Liver (tissue), 9 donors: ENCODE results near the gene GSK3A. TPM values are rescaled to one million over a fixed set of nuclear protein-coding genes. Genes with fewer than 3 reads are reported as not detected.

Source experiments
- DNase-seq: peaks from one replicate; pipeline ENCODE4 v3.0.0-alpha.2; 2017; ENCODE audit warnings: low spot score
- H3K27ac ChIP-seq, 2 donors: one replicate each; pipeline ENCODE4 v1.7.0; 2013; ENCODE audit warnings: inconsistent platforms in 2 of 2, low read length in 2 of 2, control low read depth in 1 of 2, low read depth in 1 of 2, mild to moderate bottlenecking in 1 of 2
- H3K27me3 ChIP-seq, 4 donors: one replicate each; pipeline versions ENCODE4 v1.6.1 to v1.7.0; 2013; ENCODE audit warnings: low read length in 3 of 4, inconsistent platforms in 1 of 4, mild to moderate bottlenecking in 1 of 4, moderate library complexity in 1 of 4; ENCODE audit not compliant: control insufficient read depth in 4 of 4, insufficient read depth in 4 of 4
- H3K36me3 ChIP-seq, 4 donors: one replicate each; pipeline versions ENCODE4 v1.6.1 to v1.7.0; 2013; ENCODE audit warnings: low read length in 3 of 4, mild to moderate bottlenecking in 3 of 4, low read depth in 1 of 4, moderate library complexity in 1 of 4; ENCODE audit not compliant: control insufficient read depth in 4 of 4, insufficient read depth in 3 of 4
- H3K4me1 ChIP-seq, 4 donors: one replicate each; pipeline versions ENCODE4 v1.6.1 to v1.7.0; 2013; ENCODE audit warnings: low read length in 3 of 4, mild to moderate bottlenecking in 3 of 4, moderate library complexity in 1 of 4; ENCODE audit not compliant: control insufficient read depth in 4 of 4, insufficient read depth in 4 of 4
- H3K4me3 ChIP-seq, 3 donors: one replicate each; pipeline versions ENCODE4 v1.6.1 to v1.7.0; 2013; ENCODE audit warnings: low read length in 3 of 3, control low read depth in 1 of 3, low read depth in 1 of 3, mild to moderate bottlenecking in 1 of 3
- H3K9ac ChIP-seq, 2 donors: one replicate each; pipeline ENCODE4 v1.7.0; 2013; ENCODE audit warnings: low read length in 2 of 2, mild to moderate bottlenecking in 2 of 2, moderate library complexity in 2 of 2, control low read depth in 1 of 2, low read depth in 1 of 2
- H3K9me3 ChIP-seq, 4 donors: one replicate each; pipeline versions ENCODE4 v1.6.1 to v1.7.0; 2013; ENCODE audit warnings: low read length in 3 of 4; ENCODE audit not compliant: control insufficient read depth in 4 of 4
- EGR1 ChIP-seq, 2 donors: IDR thresholded peaks; 2 replicates each; pipeline ENCODE4 v1.6.1; 2016 to 2018; ENCODE audit warnings: antibody characterized with exemption in 2 of 2, low read depth in 2 of 2
- FOXA2 ChIP-seq: IDR thresholded peaks from 2 replicates; pipeline ENCODE4 v1.6.1; 2016; ENCODE audit warnings: antibody characterized with exemption
- GABPA ChIP-seq, 2 donors: IDR thresholded peaks in 1 of 2; conservative IDR thresholded peaks in 1 of 2; 2 replicates each; pipeline ENCODE4 v1.6.1; 2016; ENCODE audit warnings: antibody characterized with exemption in 2 of 2, mild to moderate bottlenecking in 1 of 2, moderate library complexity in 1 of 2
- HNF4A ChIP-seq, 2 donors: conservative IDR thresholded peaks; 2 replicates each; pipeline ENCODE4 v1.6.1; 2016; ENCODE audit warnings: antibody characterized with exemption in 2 of 2, mild to moderate bottlenecking in 2 of 2
- HNF4G ChIP-seq: IDR thresholded peaks from 2 replicates; pipeline ENCODE4 v1.6.1; 2016; ENCODE audit warnings: antibody characterized with exemption
- NR2F2 ChIP-seq: IDR thresholded peaks from 2 replicates; pipeline ENCODE4 v1.6.1; 2016; ENCODE audit warnings: antibody characterized with exemption
- YY1 ChIP-seq: IDR thresholded peaks from 2 replicates; pipeline ENCODE4 v1.6.1; 2016; ENCODE audit warnings: antibody characterized with exemption, mild to moderate bottlenecking
- WGBS: extraction: QIAGEN DNeasy Blood & Tissue Kit; methylation state at CpG from one replicate; pipeline ENCODE4 v1.1.7; 2013; 5-methylcytosine and 5-hydroxymethylcytosine counted together
- polyA plus RNA-seq, 2 donors: library from polyadenylated mRNA; stranded (reverse) in 1 of 2; unstranded in 1 of 2; fragments of 200-250 nt in 1 of 2; fragments of >200 nt in 1 of 2; fragmentation: Nextera tagmentation in 1 of 2; extraction: Ambion mirVana in 1 of 2; gene quantifications; one replicate each; pipeline versions ENCODE4 v1.2.1 to v1.2.3, GENCODE V29; 2013 to 2015
- total RNA-seq, 2 donors: library from RNA; depleted of rRNA; stranded (reverse); fragments of >200 nt; gene quantifications; one replicate each; pipeline ENCODE4 v1.2.3, GENCODE V29; 2014
- TF ChIP-seq, protein P1 (sequence below): IDR thresholded peaks from 2 replicates; pipeline ENCODE4 v1.6.1; 2016; ENCODE audit warnings: antibody characterized with exemption
- TF ChIP-seq, protein P2 (sequence below): IDR thresholded peaks from 2 replicates; pipeline ENCODE4 v1.6.1; 2016; ENCODE audit warnings: antibody characterized with exemption
- TF ChIP-seq, protein P3 (sequence below): IDR thresholded peaks from 2 replicates; pipeline ENCODE4 v1.6.1; 2016; ENCODE audit warnings: antibody characterized with exemption, mild to moderate bottlenecking
- donor health status: healthy.
- donor health status: healthy.
- donor health status: healthy.
- donor health status: healthy.
- donor health status: healthy.

The GSK3A gene
- total and polyA plus RNA-seq, 4 donors: 5.9 to 23.1 (median 13.0) TPM

DNA sequence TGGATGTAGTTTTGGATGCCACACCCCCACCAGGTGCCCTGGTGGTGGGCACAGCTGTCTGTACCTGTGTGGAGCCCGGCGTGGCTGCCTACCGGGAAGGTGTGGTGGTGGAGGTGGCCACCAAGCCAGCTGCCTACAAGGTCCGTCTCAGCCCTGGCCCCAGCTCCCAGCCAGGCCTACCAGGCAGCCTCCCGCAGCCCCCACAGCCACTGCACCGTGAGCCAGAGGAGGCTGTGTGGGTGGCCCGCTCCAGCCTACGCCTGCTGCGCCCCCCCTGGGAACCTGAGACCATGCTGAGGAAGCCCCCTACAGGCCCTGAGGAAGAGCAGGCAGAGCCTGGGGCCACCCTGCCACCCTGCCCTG is 30.1 kb upstream of the GSK3A start:
- Histone ChIP-seq H3K4me3 (no peak overlapping the region), H3K9me3 (no peaks in the 10 kb centered on the region), H3K27me3 (no peaks in the 10 kb centered on the region), H3K9ac (no peak overlapping the region), H3K4me1 (peaks cover 7 to 47% (median 24%) of the 10 kb centered on the region in 4 donors), H3K36me3 (peaks cover 5 to 21% (median 12%) of the 10 kb centered on the region in 4 donors), H3K27ac (no peak overlapping the region)
- WGBS: 92% methylated on average over 9 of the region's 9 CpGs
- DNase-seq: no peak
- TF ChIP-seq, protein P1, sequence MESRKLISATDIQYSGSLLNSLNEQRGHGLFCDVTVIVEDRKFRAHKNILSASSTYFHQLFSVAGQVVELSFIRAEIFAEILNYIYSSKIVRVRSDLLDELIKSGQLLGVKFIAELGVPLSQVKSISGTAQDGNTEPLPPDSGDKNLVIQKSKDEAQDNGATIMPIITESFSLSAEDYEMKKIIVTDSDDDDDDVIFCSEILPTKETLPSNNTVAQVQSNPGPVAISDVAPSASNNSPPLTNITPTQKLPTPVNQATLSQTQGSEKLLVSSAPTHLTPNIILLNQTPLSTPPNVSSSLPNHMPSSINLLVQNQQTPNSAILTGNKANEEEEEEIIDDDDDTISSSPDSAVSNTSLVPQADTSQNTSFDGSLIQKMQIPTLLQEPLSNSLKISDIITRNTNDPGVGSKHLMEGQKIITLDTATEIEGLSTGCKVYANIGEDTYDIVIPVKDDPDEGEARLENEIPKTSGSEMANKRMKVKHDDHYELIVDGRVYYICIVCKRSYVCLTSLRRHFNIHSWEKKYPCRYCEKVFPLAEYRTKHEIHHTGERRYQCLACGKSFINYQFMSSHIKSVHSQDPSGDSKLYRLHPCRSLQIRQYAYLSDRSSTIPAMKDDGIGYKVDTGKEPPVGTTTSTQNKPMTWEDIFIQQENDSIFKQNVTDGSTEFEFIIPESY: no peak
- no peak for TF ChIP-seq FOXA2
- no peak for TF ChIP-seq YY1
- TF ChIP-seq, protein P2, sequence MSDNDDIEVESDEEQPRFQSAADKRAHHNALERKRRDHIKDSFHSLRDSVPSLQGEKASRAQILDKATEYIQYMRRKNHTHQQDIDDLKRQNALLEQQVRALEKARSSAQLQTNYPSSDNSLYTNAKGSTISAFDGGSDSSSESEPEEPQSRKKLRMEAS: no peak
- no peak for TF ChIP-seq NR2F2
- TF ChIP-seq, protein P3, sequence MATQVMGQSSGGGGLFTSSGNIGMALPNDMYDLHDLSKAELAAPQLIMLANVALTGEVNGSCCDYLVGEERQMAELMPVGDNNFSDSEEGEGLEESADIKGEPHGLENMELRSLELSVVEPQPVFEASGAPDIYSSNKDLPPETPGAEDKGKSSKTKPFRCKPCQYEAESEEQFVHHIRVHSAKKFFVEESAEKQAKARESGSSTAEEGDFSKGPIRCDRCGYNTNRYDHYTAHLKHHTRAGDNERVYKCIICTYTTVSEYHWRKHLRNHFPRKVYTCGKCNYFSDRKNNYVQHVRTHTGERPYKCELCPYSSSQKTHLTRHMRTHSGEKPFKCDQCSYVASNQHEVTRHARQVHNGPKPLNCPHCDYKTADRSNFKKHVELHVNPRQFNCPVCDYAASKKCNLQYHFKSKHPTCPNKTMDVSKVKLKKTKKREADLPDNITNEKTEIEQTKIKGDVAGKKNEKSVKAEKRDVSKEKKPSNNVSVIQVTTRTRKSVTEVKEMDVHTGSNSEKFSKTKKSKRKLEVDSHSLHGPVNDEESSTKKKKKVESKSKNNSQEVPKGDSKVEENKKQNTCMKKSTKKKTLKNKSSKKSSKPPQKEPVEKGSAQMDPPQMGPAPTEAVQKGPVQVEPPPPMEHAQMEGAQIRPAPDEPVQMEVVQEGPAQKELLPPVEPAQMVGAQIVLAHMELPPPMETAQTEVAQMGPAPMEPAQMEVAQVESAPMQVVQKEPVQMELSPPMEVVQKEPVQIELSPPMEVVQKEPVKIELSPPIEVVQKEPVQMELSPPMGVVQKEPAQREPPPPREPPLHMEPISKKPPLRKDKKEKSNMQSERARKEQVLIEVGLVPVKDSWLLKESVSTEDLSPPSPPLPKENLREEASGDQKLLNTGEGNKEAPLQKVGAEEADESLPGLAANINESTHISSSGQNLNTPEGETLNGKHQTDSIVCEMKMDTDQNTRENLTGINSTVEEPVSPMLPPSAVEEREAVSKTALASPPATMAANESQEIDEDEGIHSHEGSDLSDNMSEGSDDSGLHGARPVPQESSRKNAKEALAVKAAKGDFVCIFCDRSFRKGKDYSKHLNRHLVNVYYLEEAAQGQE: no peak
- no peak for TF ChIP-seq GABPA (IDR thresholded peaks at IDR 0.05 in 1 of 2, conservative IDR thresholded peaks at IDR 0.05 in 1 of 2)

DNA sequence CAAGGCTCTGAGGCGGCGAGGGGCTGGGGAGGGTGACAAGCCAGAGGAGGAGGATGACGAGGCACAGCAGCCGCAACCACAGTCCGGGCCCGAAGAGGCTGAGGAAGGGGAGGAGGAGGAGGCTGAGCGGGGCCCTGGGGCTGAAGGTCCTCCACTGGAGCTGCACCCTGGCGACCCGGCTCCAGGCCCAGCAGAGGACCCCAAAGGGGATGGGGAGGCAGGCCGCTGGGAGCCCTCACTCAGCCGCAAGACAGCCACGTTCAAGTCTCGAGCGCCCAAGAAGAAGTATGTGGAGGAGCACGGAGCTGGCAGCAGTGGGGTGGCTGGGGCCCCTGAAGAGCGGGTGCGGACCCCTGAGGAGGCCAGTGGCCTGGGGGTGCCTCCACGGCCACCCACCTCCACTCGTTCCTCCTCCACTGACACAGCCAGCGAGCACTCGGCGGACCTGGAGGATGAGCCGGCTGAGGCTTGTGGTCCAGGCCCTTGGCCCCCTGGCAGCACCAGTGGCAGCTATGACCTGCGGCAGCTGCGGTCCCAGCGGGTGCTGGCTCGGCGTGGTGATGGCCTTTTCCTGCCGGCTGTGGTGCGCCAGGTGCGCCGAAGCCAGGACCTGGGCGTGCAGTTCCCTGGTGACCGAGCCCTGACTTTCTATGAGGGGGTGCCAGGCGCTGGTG is 29.6 kb upstream of the GSK3A start:
- Histone ChIP-seq H3K27ac (peak overlapping the region; percentile 81 to 91), H3K9ac (no peak overlapping the region), H3K4me1 (peaks cover 6 to 44% (median 23%) of the 10 kb centered on the region in 4 donors)

More for the DNA sequence above, 29.6 kb upstream of the GSK3A start:
- TF ChIP-seq YY1 (no peak), HNF4G (no peak), GABPA (IDR thresholded peaks at IDR 0.05 in 1 of 2, conservative IDR thresholded peaks at IDR 0.05 in 1 of 2) (no peak), EGR1 (IDR thresholded peaks at IDR 0.05; ENCODE audit: low read depth in 2 of 2) (no peak), NR2F2 (no peak), HNF4A (conservative IDR thresholded peaks at IDR 0.05) (no peak)
- TF ChIP-seq, protein P1: no peak
- TF ChIP-seq, protein P3: no peak
- Histone ChIP-seq H3K36me3 (peaks cover 5 to 21% (median 12%) of the 10 kb centered on the region in 4 donors), H3K4me3 (no peak overlapping the region), H3K9me3 (no peaks in the 10 kb centered on the region), H3K27me3 (no peaks in the 10 kb centered on the region)
- WGBS: 93% methylated on average over 35 of the region's 35 CpGs
- no peak for DNase-seq
